H1 (cell line): ENCODE measurements around the gene TMEM120B. TPM values are rescaled to one million over a fixed set of nuclear protein-coding genes. Genes with fewer than 3 reads are reported as not detected.

Experiments used
- CTCF ChIA-PET: fragments of 300-600 bp; sonication (Branson Sonifier 250); formaldehyde crosslinking; loops from one replicate; lab custom pipeline; 2021; ENCODE audit not compliant: partially characterized antibody; lab: Charles Lee
- POLR2A ChIA-PET: fragments of 300-600 bp; sonication (Branson Sonifier 250); formaldehyde crosslinking; loops from one replicate; lab custom pipeline; 2021; ENCODE audit warnings: inconsistent platforms; ENCODE audit not compliant: partially characterized antibody; lab: Charles Lee
- DNase-seq, 2 experiments: peaks; one replicate each; pipeline versions ENCODE4 v3.0.0 to v3.0.0-alpha.2; 2010 to 2022; ENCODE audit warnings: low spot score in 2 of 2, low read depth in 1 of 2, mixed read lengths in 1 of 2
- FAIRE-seq: peaks from 2 replicates; lab custom pipeline; 2011; peaks lifted over from hg19 to GRCh38; lab: Jason Lieb, UNC
- H2AFZ ChIP-seq: 2 replicates; pipeline ENCODE4 v1.8.1; 2012; ENCODE audit warnings: low read length, inconsistent platforms
- H2AK5ac ChIP-seq: 2 replicates; pipeline ENCODE4 v1.6.1; 2013; ENCODE audit warnings: low read depth, low read length
- H2BK120ac ChIP-seq: replicated peaks from 2 replicates; pipeline ENCODE3; 2013; ENCODE audit warnings: low read depth, low read length, inconsistent platforms
- H2BK12ac ChIP-seq: 2 replicates; pipeline ENCODE4 v1.6.1; 2013; ENCODE audit warnings: low read depth, low read length
- H2BK15ac ChIP-seq: 2 replicates; pipeline ENCODE4 v1.6.1; 2013; ENCODE audit warnings: low read length
- H2BK20ac ChIP-seq: 2 replicates; pipeline ENCODE4 v1.6.1; 2013; ENCODE audit warnings: low read length
- H2BK5ac ChIP-seq: 2 replicates; pipeline ENCODE4 v1.6.1; 2013; ENCODE audit warnings: low read depth, low read length
- H3K14ac ChIP-seq: 2 replicates; pipeline ENCODE4 v1.6.1; 2013; ENCODE audit warnings: inconsistent platforms; ENCODE audit not compliant: insufficient read length
- H3K18ac ChIP-seq: 2 replicates; pipeline ENCODE4 v1.6.1; 2013; ENCODE audit warnings: low read length; ENCODE audit errors: extremely low read depth
- H3K23ac ChIP-seq: 2 replicates; pipeline ENCODE4 v1.6.1; 2013; ENCODE audit warnings: inconsistent platforms; ENCODE audit not compliant: insufficient read length
- H3K23me2 ChIP-seq: 2 replicates; pipeline ENCODE4 v1.6.1; 2013; ENCODE audit warnings: low read depth, low read length
- H3K27ac ChIP-seq: 2 replicates; pipeline ENCODE4 v1.6.1; 2011; ENCODE audit warnings: low read depth, low read length, inconsistent platforms
- H3K27me3 ChIP-seq, 4 experiments: replicated peaks in 1 of 4; 1 replicate in 1 of 4; 2 replicates in 3 of 4; pipeline versions ENCODE4 v1.6.1 to v1.8.1; 2011 to 2013; ENCODE audit warnings: low read length in 3 of 4, mild to moderate bottlenecking in 3 of 4, inconsistent platforms in 2 of 4, mixed read lengths in 2 of 4, moderate library complexity in 1 of 4; ENCODE audit not compliant: control insufficient read depth in 3 of 4, insufficient read depth in 3 of 4; ENCODE audit errors: extremely low read depth in 1 of 4
- H3K36me3 ChIP-seq, 4 experiments: 2 replicates each; pipeline versions ENCODE4 v1.6.1 to v1.8.1; 2011 to 2013; ENCODE audit warnings: mild to moderate bottlenecking in 4 of 4, low read length in 3 of 4, moderate library complexity in 2 of 4, control low read depth in 1 of 4, inconsistent platforms in 1 of 4; ENCODE audit not compliant: insufficient read depth in 4 of 4, control insufficient read depth in 2 of 4
- H3K4ac ChIP-seq: replicated peaks from 2 replicates; pipeline ENCODE3; 2013; ENCODE audit warnings: low read length, low read depth, mixed read lengths, inconsistent platforms; ENCODE audit not compliant: insufficient read length
- H3K4me1 ChIP-seq, 4 experiments: replicated peaks in 1 of 4; 1 replicate in 1 of 4; 2 replicates in 3 of 4; pipeline versions ENCODE4 v1.6.1 to v1.8.1; 2011 to 2013; ENCODE audit warnings: low read length in 3 of 4, inconsistent platforms in 2 of 4, mixed read lengths in 1 of 4; ENCODE audit not compliant: insufficient read depth in 4 of 4, control insufficient read depth in 3 of 4
- H3K4me2 ChIP-seq, 2 experiments: 2 replicates each; pipeline versions ENCODE4 v1.6.1 to v1.8.1; 2011 to 2013; ENCODE audit warnings: low read depth in 2 of 2, low read length in 2 of 2, control low read depth in 1 of 2, inconsistent platforms in 1 of 2, mild to moderate bottlenecking in 1 of 2; ENCODE audit not compliant: insufficient read depth in 1 of 2
- H3K4me3 ChIP-seq, 4 experiments: fragments of 200-600, 300-600 bp in 1 of 4; sonication (generic), shearing (Covaris generic), sonication (Bioruptor Twin) in 1 of 4; 2 replicates each; pipeline versions ENCODE4 v1.5.1 to v1.8.1; 2011 to 2016; ENCODE audit warnings: low read length in 4 of 4, low read depth in 3 of 4, control low read depth in 2 of 4, inconsistent platforms in 2 of 4, mild to moderate bottlenecking in 2 of 4, mixed read lengths in 1 of 4, moderate library complexity in 1 of 4; ENCODE audit not compliant: insufficient read depth in 2 of 4; ENCODE audit errors: extremely low read depth in 1 of 4
- H3K56ac ChIP-seq: replicated peaks from 2 replicates; pipeline ENCODE3; 2013; ENCODE audit warnings: low read depth, mild to moderate bottlenecking, mixed read lengths, low read length, inconsistent platforms; ENCODE audit not compliant: insufficient read length
- H3K79me1 ChIP-seq: 2 replicates; pipeline ENCODE4 v1.6.1; 2013; ENCODE audit warnings: low read depth, low read length, control low read depth
- H3K79me2 ChIP-seq, 2 experiments: 2 replicates each; pipeline versions ENCODE4 v1.6.1 to v1.8.1; 2012 to 2013; ENCODE audit warnings: low read length in 2 of 2, mild to moderate bottlenecking in 2 of 2, inconsistent platforms in 1 of 2; ENCODE audit not compliant: insufficient read depth in 2 of 2, control insufficient read depth in 1 of 2
- H3K9ac ChIP-seq, 4 experiments: replicated peaks in 1 of 4; 1 replicate in 1 of 4; 2 replicates in 3 of 4; pipeline versions ENCODE4 v1.6.1 to v1.8.1; 2011 to 2013; ENCODE audit warnings: low read depth in 3 of 4, low read length in 3 of 4, control low read depth in 2 of 4, mild to moderate bottlenecking in 2 of 4, moderate library complexity in 2 of 4, inconsistent platforms in 1 of 4; ENCODE audit errors: extremely low read depth in 1 of 4
- H3K9me3 ChIP-seq, 2 experiments: 2 replicates each; pipeline versions ENCODE4 v1.6.1 to v1.8.1; 2012 to 2013; ENCODE audit warnings: mild to moderate bottlenecking in 2 of 2, moderate library complexity in 2 of 2, control low read depth in 1 of 2, inconsistent platforms in 1 of 2, low read depth in 1 of 2, low read length in 1 of 2, mixed read lengths in 1 of 2; ENCODE audit not compliant: insufficient read depth in 2 of 2
- H4K20me1 ChIP-seq, 2 experiments: replicated peaks in 1 of 2; 2 replicates each; pipeline versions ENCODE3 to v1.8.1; 2011 to 2013; ENCODE audit warnings: inconsistent platforms in 2 of 2, low read length in 2 of 2, mild to moderate bottlenecking in 1 of 2; ENCODE audit not compliant: insufficient read depth in 2 of 2, control insufficient read depth in 1 of 2
- H4K5ac ChIP-seq: 2 replicates; pipeline ENCODE4 v1.6.1; 2013; ENCODE audit warnings: low read length, low read depth, mixed read lengths, inconsistent platforms; ENCODE audit not compliant: insufficient read length
- H4K8ac ChIP-seq: 2 replicates; pipeline ENCODE4 v1.8.0; 2013; ENCODE audit warnings: mild to moderate bottlenecking, moderate library complexity, low read length, inconsistent platforms; ENCODE audit not compliant: insufficient read depth; ENCODE audit errors: extremely low read depth
- H4K91ac ChIP-seq: replicated peaks from 2 replicates; pipeline ENCODE3; 2013; ENCODE audit warnings: low read length, mixed read lengths, inconsistent platforms; ENCODE audit not compliant: insufficient read length
- BRCA1 ChIP-seq: IDR thresholded peaks from 2 replicates; pipeline ENCODE4 v1.6.1; 2012; ENCODE audit warnings: low read depth, low read length, improper control_type of control experiment
- CHD2 ChIP-seq: IDR thresholded peaks from 2 replicates; pipeline ENCODE4 v1.6.1; 2012; ENCODE audit warnings: low read length, improper control_type of control experiment
- CTBP2 ChIP-seq: IDR thresholded peaks from 2 replicates; pipeline ENCODE4 v1.7.0; 2011; ENCODE audit warnings: borderline replicate concordance, mild to moderate bottlenecking, moderate library complexity, mixed read lengths, low read length; ENCODE audit not compliant: insufficient read depth, insufficient read length
- HDAC6 ChIP-seq: IDR thresholded peaks from one replicate; pipeline ENCODE4 v1.7.1; 2012; ENCODE audit warnings: low read depth, mild to moderate bottlenecking, inconsistent platforms, low read length, moderate library complexity
- JUND ChIP-seq: IDR thresholded peaks from 2 replicates; pipeline ENCODE4 v1.6.1; 2011; ENCODE audit warnings: mild to moderate bottlenecking, improper control_type of control experiment, low read length
- MAFK ChIP-seq: IDR thresholded peaks from 2 replicates; pipeline ENCODE4 v1.6.1; 2012; ENCODE audit warnings: low read depth, mild to moderate bottlenecking, improper control_type of control experiment, low read length
- NRF1 ChIP-seq: IDR thresholded peaks from 2 replicates; pipeline ENCODE4 v1.6.1; 2011; ENCODE audit warnings: mild to moderate bottlenecking, low read depth, low read length, improper control_type of control experiment
- SP4 ChIP-seq: IDR thresholded peaks from 2 replicates; pipeline ENCODE4 v1.6.1; 2012; ENCODE audit warnings: low read length, inconsistent platforms
- WGBS, 2 experiments: shearing (Covaris generic) in 1 of 2; methylation state at CpG; one replicate each; pipeline versions ENCODE4 v1.1.6 to v1.1.7; 2013 to 2015; ENCODE audit warnings: low lambda C conversion rate in 2 of 2, mixed read lengths in 2 of 2, inconsistent platforms in 1 of 2, low coverage in 1 of 2, missing lambda C conversion rate in 1 of 2; ENCODE audit not compliant: insufficient replicate concordance in 2 of 2, insufficient coverage in 1 of 2, insufficient read length in 1 of 2; ENCODE audit errors: extremely low coverage in 1 of 2, missing lambda C conversion rate in 1 of 2; 5-methylcytosine and 5-hydroxymethylcytosine counted together
- polyA plus RNA-seq, 7 experiments: library from polyadenylated mRNA; depleted of rRNA in 3 of 7; stranded (reverse) in 5 of 7; unstranded in 2 of 7; fragments of >200 nt in 5 of 7; fragments of 200-250 nt in 2 of 7; gene quantifications; 1 replicate in 5 of 7; 2 replicates in 1 of 7; 4 replicates in 1 of 7; pipeline versions ENCODE4 v1.2.1 to v1.2.3, GENCODE V29; 2011 to 2013; ENCODE audit warnings: missing spikeins in 2 of 7, mixed read lengths in 2 of 7
- total RNA-seq: library from RNA; stranded (reverse); fragmentation: NEBNext Ultra II Directional; extraction: Animal tissue kit (Norgen Biotek cat#: 25700); gene quantifications from 2 replicates; pipeline ENCODE4 v1.2.1, GENCODE V29; 2021

The TMEM120B gene
- total and polyA plus RNA-seq, 2 of the 8 experiments (the other 6 are each of a cell fraction or from before 2014, with no cell fraction given) = 22.0 to 29.1 TPM

GRCh38 chr12:121725423-121725822 lies 12.9 kb downstream of the TMEM120B start:
- H3K9ac ChIP-seq = no peak overlapping the region
- H3K9me3 ChIP-seq = no peaks in the 10 kb centered on the region
- H2BK12ac ChIP-seq = no peak overlapping the region
- peaks cover 21% of the 10 kb centered on the region; the same call in 1 of the 2 replicates for H3K79me1 ChIP-seq
- FAIRE-seq (no peak), DNase-seq (no peak)
- no peak overlapping the region for H3K18ac ChIP-seq
- 89% methylated on average over 3 of the region's 3 CpGs; no CpG with 5 or more reads in 1 of the 2 experiments for WGBS, 2 experiments
- no peak overlapping the region for H4K91ac ChIP-seq
- ChIA-PET CTCF (interaction anchor here (0.9 to 1.2 kb wide), 3 partner anchors 22 to 69 kb away, joined by 3 to 4 read pairs (median 4); partner anchors contain the start of gene RHOF), POLR2A (no interaction called here)
- no peak overlapping the region for H3K14ac ChIP-seq
- no peak overlapping the region for H2AFZ ChIP-seq
- no peak overlapping the region for H3K27ac ChIP-seq
- no peak overlapping the region for H2BK120ac ChIP-seq
- no peak overlapping the region for H3K56ac ChIP-seq
- H3K4me2 ChIP-seq = no peak overlapping the region
- TF ChIP-seq NRF1 (no peak), MAFK (no peak), HDAC6 (no peak), CTBP2 (no peak), CHD2 (no peak), SP4 (no peak), JUND (no peak), BRCA1 (no peak)
- H3K23me2 ChIP-seq = no peaks in the 10 kb centered on the region
- H3K27me3 ChIP-seq = no peaks in the 10 kb centered on the region
- H3K4ac ChIP-seq = no peak overlapping the region
- no peak overlapping the region for H3K23ac ChIP-seq
- H4K20me1 ChIP-seq = peaks cover 0 to 12% of the 10 kb centered on the region in 2 experiments
- peaks cover 0 to 44% of the 10 kb centered on the region in 2 experiments; a peak in 2 of 4 replicates for H3K79me2 ChIP-seq
- no peak overlapping the region for H2BK5ac ChIP-seq
- H2AK5ac ChIP-seq = no peak overlapping the region
- H2BK20ac ChIP-seq = no peak overlapping the region
- H4K8ac ChIP-seq = no peak overlapping the region
- H3K4me1 ChIP-seq = peaks cover 0 to 3% (median under 1%) of the 10 kb centered on the region in 4 experiments; a peak in 3 of 7 replicates
- H4K5ac ChIP-seq = no peak overlapping the region
- H3K4me3 ChIP-seq = no peak overlapping the region
- H2BK15ac ChIP-seq = no peak overlapping the region
- peaks cover 0 to 2% (median 0%) of the 10 kb centered on the region in 4 experiments; a peak in 1 of 8 replicates for H3K36me3 ChIP-seq
